GM12891 (cell line): ENCODE data around the gene CLEC4G.

Source experiments
- DNase-seq: peaks from one replicate; pipeline ENCODE4 v3.0.0; 2011; ENCODE audit warnings: low spot score; ENCODE audit not compliant: insufficient read length
- FAIRE-seq: peaks from 2 replicates; lab custom pipeline; 2011; peaks lifted over from hg19 to GRCh38; lab: Jason Lieb, UNC
- PAX5 ChIP-seq: IDR thresholded peaks from 2 replicates; pipeline ENCODE4 v1.6.1; 2011; ENCODE audit warnings: low read length, moderate library complexity, mild to moderate bottlenecking; ENCODE audit not compliant: insufficient read depth, severe bottlenecking
- POLR2A ChIP-seq: IDR thresholded peaks from 2 replicates; pipeline ENCODE4 v1.6.1; 2011; ENCODE audit warnings: low read depth, low read length, control low read depth
- POLR2AphosphoS5 ChIP-seq: IDR thresholded peaks from 2 replicates; pipeline ENCODE4 v1.6.1; 2011; ENCODE audit warnings: low read depth, low read length, control low read depth
- POU2F2 ChIP-seq: IDR thresholded peaks from 2 replicates; pipeline ENCODE4 v1.6.1; 2011; ENCODE audit warnings: low read depth, mild to moderate bottlenecking, control low read depth, low read length, moderate library complexity
- SPI1 ChIP-seq: IDR thresholded peaks from 2 replicates; pipeline ENCODE4 v1.6.1; 2011; ENCODE audit warnings: low read depth, low read length, control low read depth
- TAF1 ChIP-seq: IDR thresholded peaks from 2 replicates; pipeline ENCODE4 v1.6.1; 2011; ENCODE audit warnings: low read depth, low read length, control low read depth

The CLEC4G gene

DNA sequence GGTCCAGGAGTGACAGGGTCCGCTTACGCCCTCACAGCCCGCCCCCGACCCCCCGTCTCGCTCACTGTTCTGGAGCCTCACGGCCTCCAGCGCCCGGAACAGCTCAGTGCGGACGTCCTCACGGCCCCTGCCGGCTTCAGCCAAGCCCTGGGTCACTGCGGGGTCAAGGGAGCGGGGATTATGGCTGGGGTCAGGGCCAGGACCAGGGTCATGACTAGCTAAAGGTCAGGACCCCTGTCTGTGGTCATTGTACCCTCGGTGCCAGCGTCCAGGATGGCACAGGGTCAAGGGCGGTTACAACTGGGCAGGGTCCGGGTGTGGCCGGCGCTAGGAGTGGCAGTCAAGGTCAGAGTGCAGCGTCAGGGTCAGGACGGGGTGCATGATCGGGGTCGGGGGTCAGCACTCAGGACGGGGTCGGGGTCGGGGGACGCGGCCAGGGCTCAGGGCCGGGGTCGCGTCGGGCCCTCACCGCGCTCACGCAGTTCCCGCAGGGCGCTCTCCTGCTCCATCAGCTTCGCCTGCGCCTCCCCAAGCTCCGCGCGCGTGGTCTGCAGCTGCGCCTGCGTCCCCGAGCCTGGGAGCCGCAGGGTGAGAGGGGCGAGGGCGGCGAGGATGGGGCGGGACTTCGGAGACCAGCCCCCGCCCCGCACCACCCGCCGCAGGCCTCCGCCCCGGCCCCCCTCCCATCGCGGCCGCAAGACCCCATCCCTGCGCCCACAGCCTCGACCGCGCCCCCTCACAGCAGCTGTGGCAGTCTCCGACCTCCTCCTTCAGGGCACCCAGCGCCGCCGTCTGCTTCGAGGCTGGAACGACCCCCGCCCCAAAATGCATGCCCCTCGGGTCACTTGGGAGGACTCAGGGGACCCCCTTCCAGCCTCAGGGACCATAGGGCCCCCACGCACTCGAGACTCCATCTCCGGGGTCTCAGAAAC, 1.4 kb downstream of the CLEC4G start:
- FAIRE-seq, result no peak
- TF ChIP-seq TAF1 (no peak), SPI1 (no peak), POLR2A (no peak), POU2F2 (no peak), PAX5 (no peak), POLR2AphosphoS5 (no peak)
- DNase-seq, result no peak

- no peak for DNase-seq
- FAIRE-seq, result peak; percentile 38
- no peak for TF ChIP-seq POU2F2
- no peak for TF ChIP-seq POLR2A
- no peak for TF ChIP-seq POLR2AphosphoS5
- no peak for TF ChIP-seq PAX5
- no peak for TF ChIP-seq TAF1
- TF ChIP-seq SPI1, result no peak
Observed at GRCh38 chr19:7729831-7730285, 2.1 kb downstream of the CLEC4G start.

- TF ChIP-seq SPI1, result no peak
- TF ChIP-seq TAF1, result no peak
- no peak for TF ChIP-seq POLR2AphosphoS5
- TF ChIP-seq POU2F2, result no peak
- TF ChIP-seq PAX5, result no peak
- TF ChIP-seq POLR2A, result no peak
- peak; percentile 82 for FAIRE-seq
- DNase-seq, result no peak
Observed at GRCh38 chr19:7729211-7729610, 2.7 kb downstream of the CLEC4G start.

GRCh38 chr19:7725791-7726190, 6.1 kb downstream of the CLEC4G start:
- TF ChIP-seq TAF1 (no peak), POU2F2 (no peak), SPI1 (no peak), POLR2AphosphoS5 (no peak), POLR2A (no peak), PAX5 (no peak)
- DNase-seq, result no peak
- FAIRE-seq, result no peak

GRCh38 chr19:7722231-7722651, 9.7 kb downstream of the CLEC4G start:
- FAIRE-seq, result peak; percentile 88
- DNase-seq, result no peak
- no peak for TF ChIP-seq SPI1

DNA sequence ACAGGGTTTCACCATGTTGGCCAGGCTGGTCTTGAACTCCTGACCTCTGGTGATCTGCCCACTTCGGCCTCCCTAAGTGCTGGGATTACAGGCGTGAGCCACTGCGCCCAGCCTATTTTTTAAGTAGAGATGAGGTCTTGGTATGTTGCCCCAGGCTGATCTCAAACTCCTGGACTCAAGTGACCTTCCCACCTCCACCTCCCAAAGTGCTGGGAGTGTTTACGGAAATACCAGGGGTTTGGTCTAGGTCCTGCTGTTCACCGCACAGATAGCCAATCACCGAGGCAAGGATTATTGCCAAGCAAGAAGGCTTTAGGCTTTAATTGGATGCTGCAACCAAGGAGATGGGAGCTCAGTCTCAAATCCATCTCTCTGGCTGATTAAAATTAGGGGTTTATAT, 11.6 kb downstream of the CLEC4G start:
- no peak for DNase-seq
- no peak for FAIRE-seq
- TF ChIP-seq POU2F2 (no peak), POLR2AphosphoS5 (no peak)

GRCh38 chr19:7718668-7719067, 13.2 kb downstream of the CLEC4G start:
- DNase-seq (no peak), FAIRE-seq (no peak)
- TF ChIP-seq TAF1, result no peak
- TF ChIP-seq PAX5, result no peak
- TF ChIP-seq POLR2A, result no peak
- TF ChIP-seq POLR2AphosphoS5, result no peak
- no peak for TF ChIP-seq SPI1
- TF ChIP-seq POU2F2, result no peak

GRCh38 chr19:7716762-7717161, 15.1 kb downstream of the CLEC4G start:
- FAIRE-seq (no peak), DNase-seq (no peak)
- TF ChIP-seq PAX5 (no peak), TAF1 (no peak), POLR2A (no peak)

- DNase-seq, result no peak
- no peak for FAIRE-seq
- no peak for TF ChIP-seq PAX5
- no peak for TF ChIP-seq POU2F2
- TF ChIP-seq TAF1, result no peak
- TF ChIP-seq SPI1, result no peak
- TF ChIP-seq POLR2A, result no peak
- no peak for TF ChIP-seq POLR2AphosphoS5
Observed at GRCh38 chr19:7715671-7716070, 16.2 kb downstream of the CLEC4G start.

- TF ChIP-seq TAF1 (no peak), POU2F2 (no peak), SPI1 (no peak), POLR2AphosphoS5 (no peak), POLR2A (no peak), PAX5 (no peak)
- no peak for DNase-seq
- FAIRE-seq, result peak; percentile 41
Observed at GRCh38 chr19:7710616-7711015, 21.3 kb downstream of the CLEC4G start.
